DOHH2 (cell line): Measurements from ENCODE around the gene FRMD4B.

Source experiments
- CTCF ChIP-seq: fragments of 200-600 bp; sonication (generic); IDR thresholded peaks from one replicate; pipeline ENCODE4 v1.5.1; 2014; ENCODE audit warnings: antibody characterized with exemption, mild to moderate bottlenecking, low read depth, low read length; ENCODE audit not compliant: poor library complexity, severe bottlenecking
- EZH2phosphoT487 ChIP-seq: fragments of 200-600 bp; sonication (generic); IDR thresholded peaks from 2 replicates; pipeline ENCODE4 v1.6.1; 2017; ENCODE audit warnings: borderline replicate concordance, mild to moderate bottlenecking, antibody characterized with exemption, low read length, moderate library complexity, mixed read lengths

GRCh38 chr3:69142090-69142489, 243.8 kb downstream of the FRMD4B start:
- no peak for TF ChIP-seq CTCF
- TF ChIP-seq EZH2phosphoT487: no peak
